ENCODE data around the gene OPN1SW. TPM values are rescaled to one million over a fixed set of nuclear protein-coding genes. Genes with fewer than 3 reads are reported as not detected.

OPN1SW gene
- total RNA-seq, 4 donors from 2014 or later = not detected

GRCh38 chr7:128767475-128768110, 8.0 kb downstream of the OPN1SW start:
- no peak for DNase-seq (ENCODE audit: low spot score in 2 of 2)
- intact Hi-C loops (cut with DNase I; ENCODE audit: low total_unique reads) = no loop called here
- TF ChIP-seq CTCF (IDR thresholded peaks at IDR 0.05) (no peak), POLR2A (IDR thresholded peaks at IDR 0.05) (no peak)
- H3K4me3 ChIP-seq (ENCODE audit: low read depth, poor library complexity, severe bottlenecking) = no peak overlapping the region
- WGBS, 2 donors = 93 to 95% methylated on average over 6 of the region's 6 CpGs

GRCh38 chr7:128763541-128763940, 12.1 kb downstream of the OPN1SW start:
- no peak for DNase-seq (ENCODE audit: low spot score in 2 of 2)
- WGBS, 2 donors = 86 to 87% methylated on average over 3 of the region's 3 CpGs
- H3K4me3 ChIP-seq (ENCODE audit: low read depth, poor library complexity, severe bottlenecking) = no peak overlapping the region
- no peak for TF ChIP-seq CTCF (IDR thresholded peaks at IDR 0.05)
- intact Hi-C loops (cut with DNase I; ENCODE audit: low total_unique reads) = no loop called here

- TF ChIP-seq POLR2A (IDR thresholded peaks at IDR 0.05) (no peak), CTCF (IDR thresholded peaks at IDR 0.05) (no peak)
- intact Hi-C loops (cut with DNase I; ENCODE audit: low total_unique reads) = no loop called here
- no peak for DNase-seq (ENCODE audit: low spot score in 2 of 2)
Measured at GRCh38 chr7:128759242-128759641, 16.4 kb downstream of the OPN1SW start.

GRCh38 chr7:128758553-128758952, 17.0 kb downstream of the OPN1SW start:
- TF ChIP-seq POLR2A (IDR thresholded peaks at IDR 0.05) = no peak
- no peak for TF ChIP-seq CTCF (IDR thresholded peaks at IDR 0.05)
- no peak for DNase-seq (ENCODE audit: low spot score in 2 of 2)
- intact Hi-C loops (cut with DNase I; ENCODE audit: low total_unique reads) = no loop called here
- H3K4me3 ChIP-seq (ENCODE audit: low read depth, poor library complexity, severe bottlenecking) = no peak overlapping the region
- 92 to 94% methylated on average over 1 of the region's 1 CpG for WGBS, 2 donors

More at GRCh38 chr7:128759242-128759641, 16.4 kb downstream of the OPN1SW start:
- H3K4me3 ChIP-seq (ENCODE audit: low read depth, poor library complexity, severe bottlenecking) = no peak overlapping the region

- intact Hi-C loops (cut with DNase I; ENCODE audit: low total_unique reads) = no loop called here
- DNase-seq (ENCODE audit: low spot score in 2 of 2) = no peak
- TF ChIP-seq POLR2A (IDR thresholded peaks at IDR 0.05) (no peak), CTCF (IDR thresholded peaks at IDR 0.05) (no peak)
- H3K4me3 ChIP-seq (ENCODE audit: low read depth, poor library complexity, severe bottlenecking) = no peak overlapping the region
- WGBS, 2 donors = 65 to 70% methylated on average over 2 of the region's 2 CpGs
Measured at GRCh38 chr7:128757203-128757602, 18.4 kb downstream of the OPN1SW start.
